Measurements from ENCODE around the gene DYNC2I2.

GRCh38 chr9:128688501-128689292, 32.0 kb upstream of the DYNC2I2 start, which contains the start of gene SET:
- TF ChIP-seq POLR2A (IDR thresholded peaks at IDR 0.05) (peak in 1 of 2 donors; percentile 71), CTCF (IDR thresholded peaks at IDR 0.05) (no peak)

Data from lower leg skin (tissue), 3 donors.